ENCODE measurements around the gene RGS12. TPM values are rescaled to one million over a fixed set of nuclear protein-coding genes. Genes with fewer than 3 reads are reported as not detected.

RGS12 gene
- total RNA-seq, 1 experiment from 2014 or later: 4.7 TPM

- no peaks in the 10 kb centered on the region for H3K36me3 ChIP-seq (ENCODE audit: insufficient read depth, low read length)
- H3K27ac ChIP-seq (ENCODE audit: low read length): no peak overlapping the region
- H3K4me2 ChIP-seq (ENCODE audit: low read depth, low read length, poor library complexity, severe bottlenecking): no peak overlapping the region
- H3K79me2 ChIP-seq (ENCODE audit: low read length): no peaks in the 10 kb centered on the region
- H3K9me3 ChIP-seq (ENCODE audit: low read length): no peaks in the 10 kb centered on the region
- no peak for DNase-seq
- no peaks in the 10 kb centered on the region for H3K9me2 ChIP-seq (replicated peaks; ENCODE audit: insufficient read depth, low read length)
- peaks cover 6% of the 10 kb centered on the region for H3K4me1 ChIP-seq (ENCODE audit: low read length)
- no peaks in the 10 kb centered on the region for H4K20me1 ChIP-seq (ENCODE audit: insufficient read depth, low read depth, low read length)
- no peak overlapping the region for H3K9ac ChIP-seq (ENCODE audit: low read length)
- no peaks in the 10 kb centered on the region for H3K27me3 ChIP-seq (ENCODE audit: low read length)
- H2AFZ ChIP-seq (ENCODE audit: low read length): no peak overlapping the region
- H3K4me3 ChIP-seq (ENCODE audit: low read length): no peak overlapping the region
Measured at GRCh38 chr4:3323071-3323481, 30.3 kb downstream of the RGS12 start.

- no peaks in the 10 kb centered on the region for H3K9me3 ChIP-seq (ENCODE audit: low read length)
- peak; percentile 67 for DNase-seq
- no peaks in the 10 kb centered on the region for H3K9me2 ChIP-seq (replicated peaks; ENCODE audit: insufficient read depth, low read length)
- H4K20me1 ChIP-seq (ENCODE audit: insufficient read depth, low read depth, low read length): no peaks in the 10 kb centered on the region
- no peak overlapping the region for H2AFZ ChIP-seq (ENCODE audit: low read length)
- H3K27me3 ChIP-seq (ENCODE audit: low read length): no peaks in the 10 kb centered on the region
- no peaks in the 10 kb centered on the region for H3K36me3 ChIP-seq (ENCODE audit: insufficient read depth, low read length)
- H3K79me2 ChIP-seq (ENCODE audit: low read length): no peaks in the 10 kb centered on the region
- H3K4me2 ChIP-seq (ENCODE audit: low read depth, low read length, poor library complexity, severe bottlenecking): no peak overlapping the region
- H3K9ac ChIP-seq (ENCODE audit: low read length): no peak overlapping the region
- no peak overlapping the region for H3K27ac ChIP-seq (ENCODE audit: low read length)
- peaks cover 6% of the 10 kb centered on the region for H3K4me1 ChIP-seq (ENCODE audit: low read length)
- H3K4me3 ChIP-seq (ENCODE audit: low read length): no peak overlapping the region
Measured at GRCh38 chr4:3324093-3324815, 31.4 kb downstream of the RGS12 start.

DNA sequence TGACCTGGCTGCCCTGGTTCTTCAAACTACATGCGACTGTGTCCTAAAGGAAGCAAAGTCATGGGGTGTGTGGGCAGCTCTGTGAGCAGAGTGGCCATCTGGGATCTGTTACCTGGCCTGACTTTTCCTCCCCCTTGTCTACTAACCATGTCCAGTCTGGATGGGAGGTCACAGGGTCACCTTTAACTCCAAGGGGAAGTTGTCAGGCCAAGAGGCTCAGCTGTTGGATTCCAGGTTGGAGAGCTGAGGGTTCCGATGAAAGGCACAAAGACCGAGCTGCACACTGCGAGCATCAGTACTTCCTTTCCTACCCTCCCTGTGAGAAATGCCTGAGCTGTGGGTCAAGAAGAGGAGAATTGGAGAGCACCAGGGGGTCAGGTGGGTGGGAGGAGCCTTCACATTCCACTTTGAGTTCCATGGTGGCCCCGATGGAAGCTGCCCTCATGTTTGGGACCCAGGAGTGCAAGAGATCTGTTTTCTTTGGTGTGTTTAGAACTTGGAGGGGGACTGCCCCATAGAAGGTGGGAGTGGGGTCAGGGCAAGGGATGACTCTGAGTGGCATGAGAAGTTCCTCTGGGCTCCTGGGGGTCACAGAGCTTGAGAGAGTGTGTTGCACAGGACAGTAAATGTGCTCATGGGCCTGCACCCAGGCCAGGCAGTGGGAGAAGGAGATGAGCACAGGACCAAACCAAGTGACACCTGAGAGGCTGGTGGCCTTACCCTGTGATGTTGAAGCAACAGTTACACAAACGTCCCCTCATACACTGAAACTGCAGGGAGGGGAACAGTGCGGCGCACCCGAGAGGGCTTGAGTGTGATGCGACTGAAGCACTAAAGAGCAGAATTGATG, 36.2 kb downstream of the RGS12 start:
- H3K79me2 ChIP-seq (ENCODE audit: low read length): no peaks in the 10 kb centered on the region
- no peaks in the 10 kb centered on the region for H3K9me3 ChIP-seq (ENCODE audit: low read length)
- H3K36me3 ChIP-seq (ENCODE audit: insufficient read depth, low read length): no peaks in the 10 kb centered on the region
- H4K20me1 ChIP-seq (ENCODE audit: insufficient read depth, low read depth, low read length): no peaks in the 10 kb centered on the region
- no peak for DNase-seq
- no peaks in the 10 kb centered on the region for H3K27me3 ChIP-seq (ENCODE audit: low read length)
- no peak overlapping the region for H3K9ac ChIP-seq (ENCODE audit: low read length)
- no peak overlapping the region for H2AFZ ChIP-seq (ENCODE audit: low read length)
- H3K9me2 ChIP-seq (replicated peaks; ENCODE audit: insufficient read depth, low read length): no peaks in the 10 kb centered on the region
- no peak overlapping the region for H3K27ac ChIP-seq (ENCODE audit: low read length)
- H3K4me2 ChIP-seq (ENCODE audit: low read depth, low read length, poor library complexity, severe bottlenecking): no peak overlapping the region
- peaks cover 3% of the 10 kb centered on the region; the same call in 1 of the 2 replicates for H3K4me1 ChIP-seq (ENCODE audit: low read length)
- H3K4me3 ChIP-seq (ENCODE audit: low read length): no peak overlapping the region

DNA sequence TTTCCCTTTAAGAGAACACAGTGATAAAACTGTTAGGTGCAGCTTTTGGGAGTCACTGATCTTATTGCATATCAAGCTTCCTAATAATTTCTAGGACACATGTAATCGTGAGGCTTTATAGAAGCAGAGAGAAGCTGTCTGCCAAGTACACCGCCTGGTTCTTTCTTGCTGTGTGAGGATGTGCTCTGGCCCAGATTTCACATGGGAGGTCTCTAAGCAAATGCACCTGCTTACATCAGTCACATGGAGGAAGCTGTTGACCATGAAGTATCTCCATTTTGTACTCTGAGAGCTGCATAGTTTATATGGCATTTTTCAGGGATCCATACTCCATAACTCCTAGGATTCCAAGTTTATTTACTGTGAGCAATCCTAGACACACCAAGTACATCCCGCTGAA, 37.1 kb downstream of the RGS12 start:
- Histone ChIP-seq H3K27ac (ENCODE audit: low read length) (no peak overlapping the region), H3K9ac (ENCODE audit: low read length) (no peak overlapping the region), H3K4me1 (ENCODE audit: low read length) (peaks cover 3% of the 10 kb centered on the region; the same call in 1 of the 2 replicates), H3K36me3 (ENCODE audit: insufficient read depth, low read length) (no peaks in the 10 kb centered on the region), H3K4me2 (ENCODE audit: low read depth, low read length, poor library complexity, severe bottlenecking) (no peak overlapping the region), H2AFZ (ENCODE audit: low read length) (no peak overlapping the region), H3K79me2 (ENCODE audit: low read length) (no peaks in the 10 kb centered on the region), H3K4me3 (ENCODE audit: low read length) (no peak overlapping the region), H3K27me3 (ENCODE audit: low read length) (no peaks in the 10 kb centered on the region), H3K9me3 (ENCODE audit: low read length) (no peaks in the 10 kb centered on the region), H3K9me2 (replicated peaks; ENCODE audit: insufficient read depth, low read length) (no peaks in the 10 kb centered on the region), H4K20me1 (ENCODE audit: insufficient read depth, low read depth, low read length) (no peaks in the 10 kb centered on the region)
- no peak for DNase-seq

DNA sequence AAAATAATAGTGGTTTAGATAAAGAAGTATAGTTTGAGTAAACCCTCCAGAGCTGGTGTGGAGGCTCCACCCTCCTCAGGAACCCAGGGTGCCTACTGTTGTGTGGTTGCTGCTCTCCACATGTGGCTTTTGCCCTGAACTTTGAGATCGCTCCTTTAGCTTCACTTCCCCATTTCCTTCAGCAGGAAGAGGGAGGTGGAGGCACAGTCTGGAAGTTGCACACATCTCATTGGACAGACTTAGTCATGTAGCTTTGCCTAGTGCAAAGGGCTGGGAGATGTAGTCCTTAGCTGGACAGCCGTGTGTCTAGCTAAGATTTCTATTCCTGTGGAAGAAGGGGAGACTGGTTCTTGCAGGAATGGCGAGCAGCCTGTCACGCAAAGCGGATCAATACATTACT, 37.9 kb downstream of the RGS12 start:
- H3K27me3 ChIP-seq (ENCODE audit: low read length): no peaks in the 10 kb centered on the region
- H3K9me3 ChIP-seq (ENCODE audit: low read length): no peaks in the 10 kb centered on the region
- no peak for DNase-seq

DNA sequence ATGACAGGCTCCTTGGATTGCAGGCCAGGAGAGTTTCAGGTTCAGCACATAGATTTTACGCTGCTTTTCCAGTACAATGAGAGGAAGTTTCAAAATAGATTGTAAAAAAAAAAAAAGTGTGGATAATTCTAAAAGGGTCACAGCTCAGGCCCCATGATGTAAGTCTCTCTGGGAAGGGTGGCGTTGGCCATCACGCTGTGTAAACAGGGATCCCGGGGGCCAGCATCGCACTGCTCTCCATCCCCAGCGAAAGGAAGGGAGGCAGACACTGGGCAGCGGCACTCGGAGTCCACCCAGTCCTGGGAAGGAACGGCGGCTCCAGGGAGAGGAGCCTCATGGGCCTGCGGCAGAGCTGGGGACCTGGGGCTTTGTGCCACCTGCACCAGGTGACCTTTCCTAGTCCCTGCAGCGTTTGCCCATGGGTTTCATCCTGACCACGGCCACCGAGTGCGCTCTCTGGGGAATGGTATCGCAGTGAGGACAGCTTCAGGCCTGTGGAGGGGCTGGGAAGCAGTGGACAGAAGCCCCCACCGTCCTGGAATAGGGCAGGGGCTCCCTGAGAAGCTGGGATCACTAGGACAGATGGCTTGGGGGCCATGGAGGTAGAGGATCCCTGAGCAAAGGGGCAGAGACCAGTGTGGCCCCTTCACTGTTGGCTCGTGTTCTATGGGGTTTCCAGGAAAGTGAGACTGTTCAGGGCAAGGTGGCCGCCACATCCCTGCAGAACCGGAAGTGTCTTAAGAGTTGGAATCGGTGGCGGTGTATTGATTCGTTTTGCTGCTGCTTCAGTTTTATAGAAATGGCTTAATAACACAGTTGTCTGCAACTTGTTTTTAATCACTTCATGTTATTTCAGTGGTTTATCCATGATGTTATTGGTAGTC, 38.9 kb downstream of the RGS12 start:
- H3K4me1 ChIP-seq (ENCODE audit: low read length): peaks cover 3% of the 10 kb centered on the region; the same call in 1 of the 2 replicates
- no peaks in the 10 kb centered on the region for H4K20me1 ChIP-seq (ENCODE audit: insufficient read depth, low read depth, low read length)
- no peak for DNase-seq
- H3K27ac ChIP-seq (ENCODE audit: low read length): no peak overlapping the region
- H3K4me3 ChIP-seq (ENCODE audit: low read length): no peak overlapping the region
- H3K36me3 ChIP-seq (ENCODE audit: insufficient read depth, low read length): no peaks in the 10 kb centered on the region
- no peak overlapping the region for H2AFZ ChIP-seq (ENCODE audit: low read length)
- H3K9ac ChIP-seq (ENCODE audit: low read length): no peak overlapping the region
- no peak overlapping the region for H3K4me2 ChIP-seq (ENCODE audit: low read depth, low read length, poor library complexity, severe bottlenecking)
- H3K9me3 ChIP-seq (ENCODE audit: low read length): no peaks in the 10 kb centered on the region
- no peaks in the 10 kb centered on the region for H3K79me2 ChIP-seq (ENCODE audit: low read length)
- no peaks in the 10 kb centered on the region for H3K9me2 ChIP-seq (replicated peaks; ENCODE audit: insufficient read depth, low read length)
- no peaks in the 10 kb centered on the region for H3K27me3 ChIP-seq (ENCODE audit: low read length)

More for the DNA sequence above, 37.9 kb downstream of the RGS12 start:
- Histone ChIP-seq H3K4me1 (ENCODE audit: low read length) (peaks cover 3% of the 10 kb centered on the region; the same call in 1 of the 2 replicates), H3K27ac (ENCODE audit: low read length) (no peak overlapping the region), H3K4me3 (ENCODE audit: low read length) (no peak overlapping the region), H3K4me2 (ENCODE audit: low read depth, low read length, poor library complexity, severe bottlenecking) (no peak overlapping the region), H2AFZ (ENCODE audit: low read length) (no peak overlapping the region), H3K36me3 (ENCODE audit: insufficient read depth, low read length) (no peaks in the 10 kb centered on the region), H3K9ac (ENCODE audit: low read length) (no peak overlapping the region), H3K79me2 (ENCODE audit: low read length) (no peaks in the 10 kb centered on the region), H4K20me1 (ENCODE audit: insufficient read depth, low read depth, low read length) (no peaks in the 10 kb centered on the region), H3K9me2 (replicated peaks; ENCODE audit: insufficient read depth, low read length) (no peaks in the 10 kb centered on the region)

DNA sequence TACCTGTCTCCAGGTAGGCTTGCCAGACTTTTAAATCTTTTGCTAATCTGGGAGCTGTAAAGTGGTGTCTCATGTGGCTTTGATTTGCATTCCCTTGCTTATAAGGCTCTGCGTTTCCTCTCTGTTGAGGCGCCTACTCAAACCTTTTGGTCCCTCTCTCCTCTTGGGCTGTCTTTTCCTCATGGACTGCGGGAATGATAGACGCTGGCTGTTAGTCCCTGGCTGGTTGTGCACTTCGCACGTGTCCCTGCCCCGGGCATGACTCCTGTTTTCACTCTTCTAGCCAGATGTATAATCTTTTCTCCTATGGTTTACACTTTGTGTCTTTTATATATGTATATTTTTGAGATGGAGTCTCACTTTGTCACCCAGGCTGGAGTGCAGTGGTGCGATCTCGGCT, 39.7 kb downstream of the RGS12 start:
- H3K36me3 ChIP-seq (ENCODE audit: insufficient read depth, low read length): no peaks in the 10 kb centered on the region
- H3K79me2 ChIP-seq (ENCODE audit: low read length): no peaks in the 10 kb centered on the region
- H3K9me3 ChIP-seq (ENCODE audit: low read length): no peaks in the 10 kb centered on the region
- no peaks in the 10 kb centered on the region for H3K9me2 ChIP-seq (replicated peaks; ENCODE audit: insufficient read depth, low read length)
- no peak overlapping the region for H3K27ac ChIP-seq (ENCODE audit: low read length)
- H3K9ac ChIP-seq (ENCODE audit: low read length): no peak overlapping the region
- H4K20me1 ChIP-seq (ENCODE audit: insufficient read depth, low read depth, low read length): no peaks in the 10 kb centered on the region
- H3K27me3 ChIP-seq (ENCODE audit: low read length): no peaks in the 10 kb centered on the region
- peaks cover 3% of the 10 kb centered on the region; the same call in 1 of the 2 replicates for H3K4me1 ChIP-seq (ENCODE audit: low read length)
- H3K4me2 ChIP-seq (ENCODE audit: low read depth, low read length, poor library complexity, severe bottlenecking): no peak overlapping the region
- H2AFZ ChIP-seq (ENCODE audit: low read length): no peak overlapping the region
- DNase-seq: no peak
- no peak overlapping the region for H3K4me3 ChIP-seq (ENCODE audit: low read length)

Data from Karpas-422 (cell line).